ENCODE measurements around the gene NOS1AP.

Gene NOS1AP

GRCh38 chr1:162144853-162145252, 75.4 kb downstream of the NOS1AP start:
- no peak for TF ChIP-seq CTCF (IDR thresholded peaks at IDR 0.05; ENCODE audit: control insufficient read depth, extremely low read depth, insufficient read depth)
- no peak overlapping the region for H3K4me3 ChIP-seq (ENCODE audit: low read depth, low read length)
- no peak for DNase-seq (ENCODE audit: low read depth)

DNA sequence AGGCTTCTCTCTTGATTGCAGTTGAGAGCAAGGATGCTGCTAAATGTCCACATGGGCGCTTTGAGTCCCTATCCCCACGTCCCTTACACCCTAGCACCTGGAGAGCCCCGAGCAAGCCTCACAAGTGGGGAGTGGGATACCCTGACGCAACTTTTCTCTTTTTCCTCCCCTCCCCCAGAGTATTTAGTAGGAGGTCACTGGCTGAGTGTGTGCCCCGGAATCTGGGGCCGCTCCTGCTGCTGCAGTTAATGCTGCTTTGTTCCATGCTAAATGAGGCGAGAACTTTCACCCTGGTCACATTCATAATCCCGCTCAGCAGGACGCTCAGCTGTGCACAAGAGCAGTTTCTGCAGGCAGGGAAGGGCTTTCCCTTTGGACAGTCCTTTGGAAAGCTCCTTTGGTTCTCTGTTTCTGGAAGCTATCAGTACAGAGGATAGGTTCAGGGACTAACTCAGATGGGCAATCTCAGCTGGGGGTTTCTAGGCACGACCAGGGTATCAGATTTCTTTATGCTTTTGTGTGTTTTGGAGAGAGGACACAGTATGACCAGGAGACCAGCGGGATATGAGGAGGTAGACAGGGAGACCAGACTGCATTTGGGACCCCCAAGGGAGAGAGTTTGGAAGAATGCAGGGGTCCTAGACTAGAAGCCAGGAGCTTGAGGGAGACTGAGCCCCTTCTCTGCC, 75.9 kb downstream of the NOS1AP start:
- no peak overlapping the region for H3K4me3 ChIP-seq (ENCODE audit: low read depth, low read length)
- TF ChIP-seq CTCF (IDR thresholded peaks at IDR 0.05; ENCODE audit: control insufficient read depth, extremely low read depth, insufficient read depth) = no peak
- no peak for DNase-seq (ENCODE audit: low read depth)

DNA sequence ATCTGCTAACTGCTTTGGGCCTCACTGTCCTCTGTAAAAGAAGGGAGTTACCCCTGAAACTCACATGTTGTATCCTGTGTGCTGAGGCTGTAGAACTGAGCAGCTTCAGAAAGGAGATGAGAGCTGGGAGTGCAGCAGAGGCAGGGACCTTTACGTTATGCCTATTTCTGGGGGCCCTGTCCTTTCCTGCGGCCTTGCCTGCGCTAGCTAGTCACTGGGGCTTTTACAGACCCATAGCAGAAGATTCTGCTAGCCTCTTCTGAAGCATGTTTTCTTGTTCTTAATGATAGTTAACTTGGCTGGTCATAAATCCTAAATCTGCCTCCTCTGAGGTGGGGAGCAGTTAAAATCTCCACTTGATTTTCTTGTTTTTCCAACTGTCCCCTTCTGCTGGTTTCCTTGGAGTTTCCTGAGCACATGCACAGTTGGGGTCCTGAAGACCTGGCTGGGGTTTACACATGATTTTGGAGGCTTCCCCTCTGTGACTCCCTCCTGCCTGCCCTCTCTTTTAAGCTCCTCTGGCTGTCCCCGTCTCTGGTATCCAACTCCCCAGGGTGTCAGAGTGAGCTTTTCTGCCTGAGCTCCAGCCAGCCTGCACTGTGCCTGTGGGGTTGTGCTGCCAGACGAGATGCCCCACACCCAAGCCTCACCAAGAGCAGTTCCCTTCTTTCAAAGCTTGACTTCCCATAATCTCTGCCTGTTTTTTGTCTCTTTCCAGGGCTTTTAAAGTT, 76.6 kb downstream of the NOS1AP start:
- DNase-seq (ENCODE audit: low read depth) = no peak
- TF ChIP-seq CTCF (IDR thresholded peaks at IDR 0.05; ENCODE audit: control insufficient read depth, extremely low read depth, insufficient read depth) = no peak
- no peak overlapping the region for H3K4me3 ChIP-seq (ENCODE audit: low read depth, low read length)

DNA sequence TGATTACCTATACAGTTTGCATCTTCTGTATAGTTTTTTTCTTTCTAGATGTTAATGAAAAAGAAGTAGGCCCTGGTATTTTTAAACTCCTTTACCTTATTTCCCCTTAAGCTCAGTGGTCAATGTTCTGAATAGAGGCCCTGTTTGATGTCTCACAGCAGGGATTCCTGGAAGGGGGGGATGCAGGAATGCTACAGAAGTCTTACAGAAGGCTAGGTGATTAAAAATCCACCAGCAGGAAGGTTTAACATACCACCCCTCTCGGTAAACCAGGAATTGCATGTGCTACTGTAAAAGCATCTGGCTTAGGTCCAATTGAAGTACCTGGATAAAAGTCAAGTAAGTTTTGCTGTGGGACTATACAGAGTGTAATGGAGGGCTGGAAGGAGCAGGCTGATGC, 78.3 kb downstream of the NOS1AP start:
- DNase-seq (ENCODE audit: low read depth) = no peak
- no peak for TF ChIP-seq CTCF (IDR thresholded peaks at IDR 0.05; ENCODE audit: control insufficient read depth, extremely low read depth, insufficient read depth)
- H3K4me3 ChIP-seq (ENCODE audit: low read depth, low read length) = no peak overlapping the region

DNA sequence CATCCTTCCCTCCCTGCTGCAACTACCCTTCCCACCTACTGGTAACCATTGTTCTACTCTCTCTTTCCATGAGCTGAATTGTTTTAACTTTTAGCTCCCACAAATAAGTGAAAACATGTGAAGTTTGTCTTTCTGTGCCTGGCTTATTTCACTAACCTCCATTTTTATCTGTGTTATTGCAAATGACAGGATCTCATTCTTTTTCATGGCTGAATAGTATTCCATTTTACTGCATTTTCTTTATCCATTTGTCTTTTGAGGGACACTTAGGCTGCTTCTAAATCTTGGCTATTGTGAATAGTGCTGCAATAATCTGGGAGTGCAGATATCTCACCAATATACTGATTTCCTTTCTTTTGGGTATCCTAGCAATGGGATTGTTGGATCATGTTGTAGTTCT, 80.6 kb downstream of the NOS1AP start:
- H3K4me3 ChIP-seq (ENCODE audit: low read depth, low read length) = no peak overlapping the region
- TF ChIP-seq CTCF (IDR thresholded peaks at IDR 0.05; ENCODE audit: control insufficient read depth, extremely low read depth, insufficient read depth) = no peak
- no peak for DNase-seq (ENCODE audit: low read depth)

DNA sequence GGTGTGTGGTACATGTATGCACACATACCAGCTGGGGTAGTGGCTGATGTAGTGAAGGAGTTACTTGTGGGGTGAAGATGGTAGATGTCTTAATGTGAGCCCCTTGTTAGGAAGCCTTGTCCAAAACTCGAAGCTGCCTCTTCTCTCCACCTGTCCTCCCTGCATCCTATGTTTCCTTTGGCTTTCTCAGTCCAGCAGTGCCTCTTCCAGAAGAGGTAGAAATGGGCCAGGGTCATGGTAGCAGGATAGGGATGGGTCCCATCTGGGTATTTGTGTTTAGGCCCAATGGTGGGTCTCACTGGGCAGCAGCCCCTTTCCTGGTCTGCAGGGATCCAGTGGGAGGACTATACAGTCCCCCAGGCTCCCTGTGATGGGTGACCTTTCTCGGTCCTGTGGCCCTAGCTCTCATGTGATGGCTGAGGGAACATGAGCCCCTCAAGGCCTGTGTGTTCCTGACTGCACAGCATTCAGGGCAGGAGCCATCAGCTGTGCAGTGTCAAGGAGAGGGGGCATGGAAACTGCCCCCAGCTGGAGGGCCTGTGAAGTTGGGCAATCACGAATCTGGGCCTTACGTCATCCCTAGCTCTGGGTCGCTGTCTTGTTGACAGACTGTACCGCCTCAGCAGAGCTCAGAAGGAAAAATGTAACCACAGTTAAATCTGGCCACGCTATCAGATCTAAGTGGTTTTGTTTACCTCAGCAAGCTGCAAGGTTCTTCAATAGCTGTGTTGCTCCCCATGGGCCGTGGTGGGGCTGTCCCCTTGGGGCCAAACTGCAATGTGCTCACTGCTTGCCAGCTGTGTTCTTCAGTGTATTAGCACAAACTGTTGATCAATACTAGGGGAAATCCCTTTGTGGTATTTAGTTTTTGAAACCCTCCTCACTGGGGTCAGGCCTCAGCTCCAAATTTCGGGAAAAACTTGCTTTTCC, 82.7 kb downstream of the NOS1AP start:
- no peak overlapping the region for H3K4me3 ChIP-seq (ENCODE audit: low read depth, low read length)
- no peak for DNase-seq (ENCODE audit: low read depth)
- no peak for TF ChIP-seq CTCF (IDR thresholded peaks at IDR 0.05; ENCODE audit: control insufficient read depth, extremely low read depth, insufficient read depth)
